ENCODE data around the gene TEX2.

- TF ChIP-seq TCF7L2 (IDR thresholded peaks at IDR 0.05; ENCODE audit: low read depth, low read length) = no peak
- TF ChIP-seq, protein P1, sequence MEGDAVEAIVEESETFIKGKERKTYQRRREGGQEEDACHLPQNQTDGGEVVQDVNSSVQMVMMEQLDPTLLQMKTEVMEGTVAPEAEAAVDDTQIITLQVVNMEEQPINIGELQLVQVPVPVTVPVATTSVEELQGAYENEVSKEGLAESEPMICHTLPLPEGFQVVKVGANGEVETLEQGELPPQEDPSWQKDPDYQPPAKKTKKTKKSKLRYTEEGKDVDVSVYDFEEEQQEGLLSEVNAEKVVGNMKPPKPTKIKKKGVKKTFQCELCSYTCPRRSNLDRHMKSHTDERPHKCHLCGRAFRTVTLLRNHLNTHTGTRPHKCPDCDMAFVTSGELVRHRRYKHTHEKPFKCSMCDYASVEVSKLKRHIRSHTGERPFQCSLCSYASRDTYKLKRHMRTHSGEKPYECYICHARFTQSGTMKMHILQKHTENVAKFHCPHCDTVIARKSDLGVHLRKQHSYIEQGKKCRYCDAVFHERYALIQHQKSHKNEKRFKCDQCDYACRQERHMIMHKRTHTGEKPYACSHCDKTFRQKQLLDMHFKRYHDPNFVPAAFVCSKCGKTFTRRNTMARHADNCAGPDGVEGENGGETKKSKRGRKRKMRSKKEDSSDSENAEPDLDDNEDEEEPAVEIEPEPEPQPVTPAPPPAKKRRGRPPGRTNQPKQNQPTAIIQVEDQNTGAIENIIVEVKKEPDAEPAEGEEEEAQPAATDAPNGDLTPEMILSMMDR (IDR thresholded peaks at IDR 0.05) = no peak
- TF ChIP-seq SIN3A (IDR thresholded peaks at IDR 0.05; ENCODE audit: borderline replicate concordance, insufficient read depth, low read depth, low read length) = no peak
Observed at GRCh38 chr17:64162554-64162953, 100.5 kb downstream of the TEX2 start.

All from Panc1 (cell line).